IMR-90 (cell line): Measurements from ENCODE around the gene TNFRSF4. TPM values are rescaled to one million over a fixed set of nuclear protein-coding genes. Genes with fewer than 3 reads are reported as not detected.

ENCODE experiments used
- CTCF ChIP-seq: conservative IDR thresholded peaks from 2 replicates; pipeline ENCODE4 v1.5.1; 2012; ENCODE audit warnings: mild to moderate bottlenecking, low read depth, low read length, improper control_type of control experiment
- RCOR1 ChIP-seq: IDR thresholded peaks from 2 replicates; pipeline ENCODE4 v1.6.1; 2012; ENCODE audit warnings: mild to moderate bottlenecking, low read length, improper control_type of control experiment; ENCODE audit not compliant: insufficient replicate concordance
- polyA plus RNA-seq, 3 experiments: library from polyadenylated mRNA; depleted of rRNA; stranded (reverse); fragments of >200 nt; gene quantifications; 2 replicates each; pipeline ENCODE4 v1.2.3, GENCODE V29; 2012; ENCODE audit warnings: low replicate concordance in 1 of 3
- total RNA-seq: library from RNA; depleted of rRNA; stranded (reverse); fragments of >200 nt; gene quantifications from 2 replicates; pipeline ENCODE4 v1.2.3, GENCODE V29; 2012

TNFRSF4 gene
- total and polyA plus RNA-seq, 2 of the 4 experiments (the other 2 are of a cell fraction) = 0.15 TPM; not detected in 1

GRCh38 chr1:1232208-1232795, 18.3 kb upstream of the TNFRSF4 start, which contains the start of gene B3GALT6 (continued):
- TF ChIP-seq CTCF = no peak
- TF ChIP-seq RCOR1 = no peak
